ENCODE results near the gene KCNK10.

Gene KCNK10

DNA sequence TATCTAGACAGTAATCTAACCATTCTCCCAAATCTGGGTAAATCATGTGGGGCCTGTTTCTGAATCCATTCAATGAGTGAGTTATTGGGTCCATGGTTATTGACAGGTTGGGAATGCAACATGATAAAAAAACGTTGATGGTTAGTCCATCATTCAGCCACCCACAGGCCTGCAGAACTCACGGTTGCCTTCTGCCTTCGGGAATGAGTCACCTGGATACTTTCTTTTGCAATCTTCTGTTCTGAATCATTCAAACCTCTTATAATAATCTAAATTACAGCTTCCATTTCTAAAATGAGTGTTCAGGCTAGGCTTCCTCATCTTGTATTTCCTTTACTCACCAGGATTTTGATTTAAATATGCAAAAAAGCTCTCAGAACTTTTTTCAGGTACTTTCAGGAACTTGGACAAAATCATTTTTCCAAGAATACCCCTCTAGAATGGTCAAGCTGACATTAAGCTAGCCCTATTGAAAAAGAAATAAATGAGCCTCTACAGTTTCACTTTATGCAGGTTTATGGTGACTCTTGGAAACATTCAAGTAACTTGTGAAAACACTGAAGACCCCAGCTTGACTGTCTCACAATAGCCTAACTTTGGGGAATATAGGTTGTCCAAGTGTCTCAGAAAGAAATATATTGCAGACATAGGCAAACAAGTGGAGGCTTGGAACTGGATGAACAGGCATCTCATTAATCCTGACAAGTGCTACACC lies 94.4 kb downstream of the KCNK10 start:
- no peak for DNase-seq (ENCODE audit: low read depth, low spot score)

DNA sequence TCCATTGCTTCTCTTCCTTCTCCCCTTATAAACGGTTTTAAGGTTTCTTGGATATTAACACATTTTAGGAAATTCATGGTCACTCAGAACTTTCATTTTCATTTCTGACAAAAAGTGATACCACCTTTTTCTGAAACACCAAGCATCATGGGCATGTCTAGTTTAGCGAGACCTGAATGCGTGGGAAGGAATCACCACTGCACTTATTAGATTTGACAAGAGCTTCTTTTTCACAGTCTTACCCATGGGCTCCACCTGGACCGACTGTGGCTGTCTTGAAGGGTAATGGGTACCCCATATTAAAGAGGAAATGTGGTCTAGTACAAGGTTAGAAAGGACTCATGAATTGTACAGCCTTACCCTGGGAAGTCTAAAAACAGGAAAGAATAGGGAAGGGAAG lies 95.4 kb downstream of the KCNK10 start:
- DNase-seq (ENCODE audit: low read depth, low spot score) = no peak

DNA sequence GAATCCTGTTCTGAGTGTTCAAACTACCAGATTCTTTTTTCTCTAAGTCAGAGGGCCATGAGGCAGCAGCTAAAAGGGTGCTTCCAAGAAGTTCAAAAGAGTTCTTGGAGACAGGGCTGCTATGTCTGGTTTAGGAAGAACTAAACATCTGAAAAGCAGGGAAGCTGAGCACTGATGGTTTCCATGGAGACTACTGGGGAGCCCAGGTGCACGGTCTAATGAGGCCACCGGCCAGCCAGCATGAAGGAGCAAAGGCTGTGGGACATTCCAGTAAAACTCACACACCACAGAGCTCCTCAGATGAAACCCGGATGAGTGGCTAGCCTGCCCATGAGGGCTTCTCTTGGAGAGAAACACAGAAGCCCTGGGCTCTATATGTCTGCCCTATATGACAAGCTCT lies 97.3 kb downstream of the KCNK10 start:
- no peak for DNase-seq (ENCODE audit: low read depth, low spot score)

DNA sequence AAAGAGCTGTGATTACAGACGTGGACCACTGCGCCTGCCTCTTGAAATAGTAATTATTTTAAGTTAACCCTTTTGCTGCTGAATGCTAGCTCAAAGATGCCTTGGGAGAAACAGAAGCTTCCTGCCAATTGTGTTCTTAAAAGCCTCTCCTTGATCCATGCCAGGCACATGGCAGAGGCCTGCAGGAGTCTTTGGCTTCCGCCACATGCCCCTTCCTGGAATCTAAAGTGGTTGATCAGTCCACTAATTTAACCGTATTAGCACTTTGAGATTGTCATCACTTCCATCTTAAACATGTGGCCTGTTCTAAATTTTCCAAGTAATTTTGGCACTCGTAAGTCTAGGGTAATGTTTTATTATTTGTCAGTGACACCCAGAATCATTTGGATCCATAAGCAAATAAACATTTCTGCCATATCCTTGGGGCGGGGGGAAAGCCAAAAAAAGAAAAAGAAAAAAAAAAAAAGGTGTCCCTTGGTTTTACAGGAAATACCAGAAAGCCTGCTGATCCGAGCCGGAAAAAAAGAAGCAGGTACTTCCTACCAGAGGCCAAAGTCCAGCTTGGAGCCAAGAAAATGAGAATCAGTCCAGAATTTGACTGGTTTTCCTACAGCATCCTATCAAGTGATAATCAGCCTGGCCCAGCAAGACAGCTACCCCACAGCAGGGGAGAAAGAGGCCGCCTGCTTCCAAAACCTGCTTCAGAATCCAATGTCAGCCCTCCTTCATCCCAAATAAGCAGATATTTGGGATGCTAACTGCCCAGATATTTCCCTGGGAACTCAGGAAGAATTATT lies 104.8 kb downstream of the KCNK10 start:
- DNase-seq (ENCODE audit: low read depth, low spot score) = no peak

DNA sequence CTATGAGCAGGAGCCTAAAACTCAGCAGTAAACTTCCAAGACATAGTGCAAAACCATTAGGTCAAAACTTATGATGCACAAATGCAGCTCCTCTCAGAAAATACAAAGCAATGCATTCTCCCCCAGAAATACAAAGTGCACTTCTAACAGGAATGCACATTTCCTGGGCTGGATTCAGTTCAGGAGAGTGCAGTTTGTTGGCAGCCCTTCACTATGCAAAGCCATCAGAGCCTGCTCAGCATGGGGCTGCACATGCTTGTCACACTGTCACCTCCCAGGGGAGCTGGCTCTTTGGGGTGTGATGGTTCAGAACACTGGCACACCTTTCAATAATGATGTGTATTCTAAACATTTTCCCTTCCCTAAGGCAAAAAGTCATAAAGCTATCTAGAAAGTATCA lies 110.4 kb downstream of the KCNK10 start:
- no peak for DNase-seq (ENCODE audit: low read depth, low spot score)

DNA sequence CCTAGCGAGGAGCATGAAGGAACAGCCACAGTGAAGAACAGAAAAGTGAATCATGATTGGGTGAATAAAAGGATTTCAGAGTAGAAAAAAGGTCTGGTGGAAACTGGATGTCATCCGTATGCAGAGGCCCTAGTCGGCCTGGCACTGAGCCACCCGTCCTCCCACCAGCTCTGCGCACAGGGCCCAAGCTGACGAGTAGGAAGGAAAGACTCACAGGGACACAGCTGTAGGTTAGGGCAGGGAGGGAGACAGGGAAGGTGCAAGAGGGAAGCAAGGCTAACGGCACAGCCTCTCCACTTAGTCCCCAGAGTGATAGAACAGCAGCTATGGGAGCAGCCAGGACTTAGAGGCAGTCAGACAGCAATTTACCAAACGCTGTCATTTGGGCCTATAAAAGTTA lies 112.6 kb downstream of the KCNK10 start:
- no peak for DNase-seq (ENCODE audit: low read depth, low spot score)

DNA sequence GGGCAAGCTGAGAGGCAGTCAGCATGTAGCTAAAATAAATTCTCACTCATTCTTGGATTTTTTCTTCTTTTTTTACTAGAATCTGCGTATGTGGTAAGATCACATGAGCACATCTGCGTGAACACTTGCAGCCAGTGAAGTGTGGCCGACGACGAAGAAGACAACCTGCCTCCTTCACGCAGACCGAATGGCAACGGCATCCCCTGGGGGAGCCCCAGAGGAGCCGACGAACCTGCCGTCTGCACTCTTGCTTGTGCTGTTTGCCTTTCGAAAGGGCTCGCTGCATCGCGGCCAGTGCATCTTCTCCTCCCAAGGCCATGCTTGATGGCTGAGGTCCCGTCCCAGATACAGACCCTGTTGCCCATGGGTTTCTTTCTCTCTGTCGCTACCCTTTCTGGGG lies 113.8 kb downstream of the KCNK10 start:
- no peak for DNase-seq (ENCODE audit: low read depth, low spot score)

DNA sequence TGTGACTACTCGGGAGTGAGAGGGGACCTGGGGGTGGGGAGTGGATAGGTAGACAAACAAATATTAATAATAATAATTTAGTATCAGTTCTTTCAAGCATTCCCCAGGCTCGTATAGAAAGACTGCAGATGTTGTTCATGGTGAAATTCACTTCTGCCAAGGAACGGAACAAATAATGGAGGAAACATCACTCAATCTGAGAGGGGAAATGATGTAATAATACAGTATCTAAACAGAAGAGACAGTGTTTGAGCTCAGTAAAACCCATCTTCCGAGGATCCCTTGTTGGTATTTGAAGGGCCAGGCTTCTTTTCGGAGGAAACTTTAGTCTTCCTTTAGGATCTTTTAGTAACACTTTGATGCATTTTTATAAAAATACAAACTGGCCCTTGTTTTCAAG lies 114.2 kb downstream of the KCNK10 start:
- DNase-seq (ENCODE audit: low read depth, low spot score) = no peak

DNA sequence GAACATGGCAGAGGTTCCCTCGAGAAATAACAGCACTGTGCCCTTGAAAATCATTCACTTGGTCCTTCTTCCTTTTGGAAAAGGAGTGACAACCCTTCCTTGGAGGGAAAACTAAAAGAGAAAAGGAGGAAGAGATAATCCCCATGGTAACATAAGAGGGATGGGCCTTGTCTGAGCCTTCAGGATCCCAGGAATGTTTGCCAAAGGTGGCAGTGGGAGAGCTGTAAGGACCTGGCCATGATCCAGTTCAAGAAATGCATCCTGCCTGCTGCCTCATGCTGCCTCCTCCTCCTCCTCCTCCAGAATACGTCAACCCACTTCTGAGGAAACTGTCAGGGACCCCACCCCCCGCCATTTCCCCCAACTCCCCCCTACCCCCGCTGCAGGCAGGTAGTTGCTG lies 118.8 kb downstream of the KCNK10 start:
- DNase-seq (ENCODE audit: low read depth, low spot score) = no peak

DNA sequence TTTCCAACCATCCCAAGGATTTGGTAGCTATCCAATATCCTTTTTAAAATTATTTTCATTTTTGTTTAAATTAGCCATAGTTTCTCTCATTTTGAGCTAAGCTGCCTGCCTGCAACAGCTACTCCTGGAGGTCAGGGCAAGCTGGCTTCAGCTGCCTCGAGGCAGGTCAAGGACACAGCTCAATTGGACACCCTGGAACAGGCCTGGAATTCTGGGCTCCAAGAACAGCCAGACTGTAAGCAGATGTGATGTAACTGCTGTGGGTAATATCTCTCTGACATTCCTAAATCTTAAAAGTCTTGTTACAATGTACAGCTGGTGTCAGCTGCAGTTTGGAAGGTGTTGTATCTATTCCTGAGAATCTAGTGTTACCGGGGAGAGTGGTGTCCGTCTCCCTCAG lies 119.8 kb downstream of the KCNK10 start:
- DNase-seq (ENCODE audit: low read depth, low spot score) = no peak

DNA sequence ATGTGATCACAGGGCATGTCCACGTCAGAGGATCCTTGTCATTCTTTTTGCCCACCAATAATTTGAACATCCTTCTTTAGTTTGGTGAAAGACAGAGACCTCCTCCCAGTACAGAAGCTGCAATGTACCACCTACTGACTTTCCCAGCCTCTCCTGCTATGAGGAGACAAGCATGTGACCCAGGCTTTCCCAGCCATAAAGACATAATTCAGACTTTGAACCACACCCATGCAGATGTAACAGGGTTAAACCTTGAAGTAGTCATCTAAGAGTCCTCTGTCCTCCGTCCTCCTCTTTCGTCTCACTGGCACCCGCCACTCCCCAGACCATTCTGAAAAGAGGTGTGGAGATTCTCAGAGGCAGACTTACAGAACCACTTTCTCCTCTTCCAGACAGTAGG lies 120.8 kb downstream of the KCNK10 start:
- DNase-seq (ENCODE audit: low read depth, low spot score) = no peak

DNA sequence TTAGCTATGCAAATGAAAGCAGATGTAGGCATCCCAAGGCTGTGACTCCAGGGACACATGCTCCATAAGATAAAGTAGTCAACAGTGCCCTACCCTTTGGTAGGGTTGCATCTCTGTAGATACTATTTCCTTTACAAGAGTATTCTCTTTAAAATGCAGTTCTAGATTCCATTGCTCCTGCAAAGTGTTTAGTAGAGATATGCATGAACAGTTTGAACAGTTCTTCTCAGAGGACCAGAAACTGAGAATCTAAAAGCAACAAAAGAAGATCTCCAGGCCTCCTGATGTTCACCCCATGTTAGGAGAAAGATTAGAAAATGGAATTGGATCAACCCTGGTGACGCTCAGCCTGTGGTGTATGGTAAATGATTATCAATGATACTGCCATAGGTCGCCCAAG lies 121.2 kb downstream of the KCNK10 start:
- DNase-seq (ENCODE audit: low read depth, low spot score) = no peak

DNA sequence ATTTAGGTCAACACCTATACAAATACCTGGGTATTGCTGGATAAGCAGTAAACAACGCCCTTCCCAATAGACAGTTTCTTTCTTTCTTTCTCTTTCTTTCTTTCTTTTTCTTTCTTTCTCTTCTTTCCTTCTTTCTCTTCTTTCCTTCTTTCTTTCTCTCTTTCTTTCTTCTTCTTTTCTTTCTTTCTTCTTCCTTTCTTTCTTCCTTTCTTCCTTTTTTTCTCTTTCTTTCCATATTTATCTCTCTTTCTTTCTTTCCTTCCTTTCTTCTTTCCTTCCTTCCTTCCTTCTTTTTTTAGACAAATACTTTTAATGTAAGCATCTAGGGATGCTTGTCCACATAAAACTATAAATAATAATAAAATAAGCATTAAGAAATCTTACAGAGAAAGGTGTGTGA lies 123.2 kb downstream of the KCNK10 start:
- DNase-seq (ENCODE audit: low read depth, low spot score) = no peak

DNA sequence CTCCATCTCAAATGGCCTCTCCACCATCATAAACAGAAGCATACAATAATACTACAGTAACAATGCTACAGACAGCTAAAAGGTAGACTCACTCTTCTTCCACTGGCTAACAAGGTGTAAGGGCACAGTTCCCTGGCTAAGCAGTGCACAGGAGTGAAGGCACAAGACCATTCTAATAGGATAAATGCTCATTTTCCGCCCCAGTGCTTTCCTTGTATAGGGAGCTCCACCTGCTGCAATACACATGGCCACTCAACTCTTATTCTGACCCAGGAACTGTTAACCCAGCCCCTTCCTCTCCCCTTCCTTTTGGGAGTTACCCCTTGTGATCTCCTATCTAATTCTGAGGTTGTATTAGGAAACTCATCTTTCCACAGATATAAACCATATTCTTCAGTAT lies 124.6 kb downstream of the KCNK10 start:
- no peak for DNase-seq (ENCODE audit: low read depth, low spot score)

DNA sequence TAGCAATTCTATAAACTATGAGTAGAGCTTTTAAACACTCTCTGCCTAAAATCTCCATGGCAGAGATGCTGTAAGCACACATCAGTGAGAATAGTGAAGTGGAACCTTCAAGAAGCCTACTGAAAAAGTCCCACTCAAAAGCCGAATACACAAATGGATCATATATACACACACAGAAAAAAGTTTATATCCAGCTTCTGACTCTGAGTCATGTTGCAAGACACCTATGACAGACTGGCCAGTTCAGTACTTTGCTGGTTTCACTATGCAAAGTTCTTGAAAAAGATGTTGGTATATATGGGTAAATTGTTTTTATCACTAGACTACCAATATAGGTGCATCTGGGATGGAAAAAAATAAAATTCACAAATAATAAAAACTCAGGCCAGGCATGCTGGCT lies 126.1 kb downstream of the KCNK10 start:
- DNase-seq (ENCODE audit: low read depth, low spot score) = no peak

DNA sequence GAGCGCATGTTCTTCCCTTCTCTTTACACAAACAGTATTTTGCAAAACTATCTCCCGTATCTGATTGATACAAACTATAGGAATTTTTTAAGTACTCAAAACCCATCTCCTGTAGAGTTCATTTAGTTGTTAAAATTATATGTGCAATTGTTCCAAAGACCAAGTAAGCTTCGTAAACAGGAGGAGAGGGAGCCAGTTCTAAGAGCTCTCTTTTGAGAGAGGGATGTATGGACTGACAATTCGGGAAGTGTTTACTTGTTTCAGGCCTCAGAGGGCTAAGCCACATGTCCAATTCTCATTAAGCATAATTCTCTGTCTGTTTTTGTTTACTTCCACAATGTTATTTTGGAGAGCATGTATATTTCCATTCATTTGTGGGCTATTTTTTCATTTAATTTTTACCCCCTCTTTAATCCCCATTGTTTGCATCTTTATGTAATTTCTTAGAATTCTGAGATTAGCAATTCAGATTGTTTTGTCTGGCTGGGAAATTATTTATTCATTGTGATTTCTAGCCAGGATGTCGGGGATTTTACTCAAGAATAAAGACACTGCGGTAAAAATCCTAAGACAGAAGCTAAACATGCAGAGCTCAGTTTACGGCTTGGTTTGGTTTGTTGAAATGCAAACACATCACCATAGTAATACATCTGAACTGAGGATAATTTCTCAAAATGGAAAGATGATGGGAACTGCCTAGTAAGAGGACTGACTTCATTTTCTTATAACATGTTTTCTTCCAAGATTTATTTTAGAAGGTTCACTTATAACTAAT lies 126.8 kb downstream of the KCNK10 start:
- DNase-seq (ENCODE audit: low read depth, low spot score) = no peak

DNA sequence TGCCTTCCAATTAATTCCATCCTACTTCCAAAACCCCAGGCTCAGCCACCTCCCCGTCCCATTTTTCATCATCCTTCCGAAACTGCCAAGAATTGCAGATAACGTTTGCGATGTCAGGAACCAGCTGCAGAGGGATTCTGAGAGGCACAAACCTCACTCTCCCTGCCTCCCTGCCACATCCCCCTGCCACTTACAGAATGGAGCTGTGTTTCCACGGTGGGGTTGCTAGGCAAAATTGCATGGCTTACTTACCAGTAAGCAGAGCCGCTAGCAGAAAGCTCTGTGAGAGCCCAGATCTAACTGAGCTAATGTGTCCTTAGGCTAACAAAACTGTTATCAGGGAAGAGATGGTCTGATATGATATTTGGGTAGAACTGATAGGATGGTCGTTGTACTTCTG lies 127.4 kb downstream of the KCNK10 start:
- no peak for DNase-seq (ENCODE audit: low read depth, low spot score)

DNA sequence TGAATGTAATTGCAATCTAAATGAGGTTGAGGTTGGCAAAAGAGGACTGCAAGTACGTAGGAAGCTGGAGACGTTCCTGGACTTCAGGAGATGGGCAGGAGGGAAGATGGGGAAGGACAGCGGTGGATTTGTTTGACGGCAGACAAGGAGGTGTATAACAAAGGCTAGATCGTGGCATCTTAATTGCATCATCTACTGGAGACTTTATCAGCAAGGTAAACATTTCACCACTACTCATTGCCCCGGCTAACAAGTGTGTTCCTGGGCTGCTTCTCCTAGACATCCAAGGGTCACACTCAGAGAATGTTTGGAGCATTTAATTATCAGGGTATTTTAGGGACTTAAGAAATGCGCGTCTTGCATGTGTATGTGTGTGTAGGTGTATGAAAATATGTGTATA lies 128.5 kb downstream of the KCNK10 start:
- DNase-seq (ENCODE audit: low read depth, low spot score) = no peak

DNA sequence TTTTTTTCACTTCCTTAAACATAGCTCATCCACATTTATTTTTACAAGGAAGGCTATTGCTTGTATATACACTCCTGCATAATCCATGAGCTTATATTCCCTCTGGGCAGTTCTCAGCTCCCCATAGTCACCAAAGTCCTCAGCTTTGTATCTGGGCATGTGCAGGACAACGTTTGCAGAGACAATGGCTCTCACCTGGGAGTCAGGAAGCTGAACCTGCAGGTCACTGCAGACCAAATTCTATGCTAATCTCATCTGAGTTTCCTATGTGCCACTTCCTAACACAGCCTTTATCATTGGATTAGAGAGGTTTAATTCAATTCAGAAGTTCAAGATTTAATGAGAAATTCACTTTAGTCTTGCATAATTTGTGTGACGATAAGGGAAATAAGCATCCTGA lies 131.5 kb downstream of the KCNK10 start:
- DNase-seq (ENCODE audit: low read depth, low spot score) = no peak

DNA sequence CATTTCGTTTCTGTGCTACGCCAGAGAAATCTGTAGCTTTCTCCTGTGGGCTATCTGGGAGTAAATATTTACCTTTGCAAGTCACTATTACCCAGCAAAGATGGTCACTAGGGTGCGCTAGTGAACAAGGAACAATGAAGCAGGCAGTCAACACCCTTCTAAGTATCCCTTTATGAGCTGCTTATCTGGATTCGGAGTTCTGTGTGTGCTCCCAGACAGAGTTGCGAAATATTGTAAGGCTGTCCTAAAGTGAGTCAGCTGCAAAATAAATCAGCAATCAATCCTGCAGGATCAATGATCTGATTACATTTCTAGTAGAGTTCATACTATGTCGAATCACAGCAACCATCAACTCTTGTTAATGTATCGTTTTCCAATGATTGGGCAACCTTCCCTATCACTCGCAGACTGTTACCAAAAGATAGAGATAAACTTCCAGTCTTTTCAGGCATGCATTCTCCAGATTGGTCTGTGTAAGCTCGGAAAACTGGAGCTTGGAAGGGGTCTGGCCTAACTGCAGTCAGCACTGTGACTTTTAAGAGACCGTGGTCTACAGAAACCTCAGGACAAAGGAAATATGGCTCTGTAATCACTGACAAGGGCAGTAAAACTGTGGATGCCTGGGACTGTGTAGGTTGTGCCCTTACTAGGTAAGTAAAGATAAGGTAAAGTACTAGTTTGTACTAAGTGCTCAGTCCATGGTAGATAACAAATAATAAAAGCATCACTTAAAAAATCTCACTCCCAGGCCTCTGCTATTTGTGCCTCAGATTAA lies 133.5 kb downstream of the KCNK10 start:
- DNase-seq (ENCODE audit: low read depth, low spot score) = no peak

DNA sequence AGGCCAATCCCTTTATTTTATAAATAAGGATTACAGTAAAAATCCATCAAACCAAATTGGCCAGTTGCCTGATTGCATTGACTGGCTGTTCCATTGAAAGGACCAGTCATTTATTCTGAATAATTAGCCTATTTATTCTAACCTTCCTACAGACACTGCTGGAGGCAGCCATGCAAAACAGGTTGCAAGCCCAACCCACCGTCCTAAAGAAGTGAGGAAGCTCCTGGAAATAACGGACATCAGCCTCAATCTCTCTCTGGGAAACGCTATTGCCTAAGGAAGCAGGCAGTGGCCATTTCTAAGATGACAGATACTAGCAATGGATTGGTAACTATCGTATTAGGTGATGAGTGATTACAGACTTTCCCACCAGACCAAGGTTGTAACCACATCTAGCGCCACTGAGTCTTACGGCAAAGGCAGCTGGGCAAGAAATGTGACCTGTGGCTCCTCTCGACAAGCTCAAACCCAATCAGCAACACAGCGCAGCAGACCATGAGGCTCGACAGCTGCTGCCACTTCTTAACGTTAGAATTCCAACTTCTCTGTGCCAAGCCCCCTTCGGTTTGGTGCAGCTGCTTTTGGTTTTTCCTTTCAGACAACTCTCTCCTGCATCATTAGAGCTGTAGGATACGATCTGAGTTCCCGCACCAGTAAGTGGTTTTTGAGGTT lies 134.2 kb downstream of the KCNK10 start:
- DNase-seq (ENCODE audit: low read depth, low spot score) = no peak

Data from brain pericyte (primary cell).